GM12873 (cell line): Measurements from ENCODE around the gene VPS11.
A peak's percentile ranks its signal among the peaks of the same experiment; 100 is the strongest.

Source experiments
- TF ChIP-seq, protein P1 (sequence below): IDR thresholded peaks from 2 replicates; pipeline ENCODE4 v1.5.1; 2012; ENCODE audit warnings: low read depth, mild to moderate bottlenecking, moderate library complexity, low read length, control low read depth; ENCODE audit not compliant: insufficient read depth; ENCODE audit errors: missing control alignments

Gene VPS11

GRCh38 chr11:119052163-119052814 is 15.3 kb upstream of the VPS11 start:
- TF ChIP-seq, protein P1, sequence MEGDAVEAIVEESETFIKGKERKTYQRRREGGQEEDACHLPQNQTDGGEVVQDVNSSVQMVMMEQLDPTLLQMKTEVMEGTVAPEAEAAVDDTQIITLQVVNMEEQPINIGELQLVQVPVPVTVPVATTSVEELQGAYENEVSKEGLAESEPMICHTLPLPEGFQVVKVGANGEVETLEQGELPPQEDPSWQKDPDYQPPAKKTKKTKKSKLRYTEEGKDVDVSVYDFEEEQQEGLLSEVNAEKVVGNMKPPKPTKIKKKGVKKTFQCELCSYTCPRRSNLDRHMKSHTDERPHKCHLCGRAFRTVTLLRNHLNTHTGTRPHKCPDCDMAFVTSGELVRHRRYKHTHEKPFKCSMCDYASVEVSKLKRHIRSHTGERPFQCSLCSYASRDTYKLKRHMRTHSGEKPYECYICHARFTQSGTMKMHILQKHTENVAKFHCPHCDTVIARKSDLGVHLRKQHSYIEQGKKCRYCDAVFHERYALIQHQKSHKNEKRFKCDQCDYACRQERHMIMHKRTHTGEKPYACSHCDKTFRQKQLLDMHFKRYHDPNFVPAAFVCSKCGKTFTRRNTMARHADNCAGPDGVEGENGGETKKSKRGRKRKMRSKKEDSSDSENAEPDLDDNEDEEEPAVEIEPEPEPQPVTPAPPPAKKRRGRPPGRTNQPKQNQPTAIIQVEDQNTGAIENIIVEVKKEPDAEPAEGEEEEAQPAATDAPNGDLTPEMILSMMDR: no peak

- TF ChIP-seq, protein P1: no peak
These were observed 13.2 kb upstream of the VPS11 start for GRCh38 chr11:119054418-119054817.

- TF ChIP-seq, protein P1: peak; percentile 38
These were observed 11.7 kb upstream of the VPS11 start for GRCh38 chr11:119055901-119056300.

GRCh38 chr11:119056421-119056999 is 11.1 kb upstream of the VPS11 start:
- TF ChIP-seq, protein P1: no peak

DNA sequence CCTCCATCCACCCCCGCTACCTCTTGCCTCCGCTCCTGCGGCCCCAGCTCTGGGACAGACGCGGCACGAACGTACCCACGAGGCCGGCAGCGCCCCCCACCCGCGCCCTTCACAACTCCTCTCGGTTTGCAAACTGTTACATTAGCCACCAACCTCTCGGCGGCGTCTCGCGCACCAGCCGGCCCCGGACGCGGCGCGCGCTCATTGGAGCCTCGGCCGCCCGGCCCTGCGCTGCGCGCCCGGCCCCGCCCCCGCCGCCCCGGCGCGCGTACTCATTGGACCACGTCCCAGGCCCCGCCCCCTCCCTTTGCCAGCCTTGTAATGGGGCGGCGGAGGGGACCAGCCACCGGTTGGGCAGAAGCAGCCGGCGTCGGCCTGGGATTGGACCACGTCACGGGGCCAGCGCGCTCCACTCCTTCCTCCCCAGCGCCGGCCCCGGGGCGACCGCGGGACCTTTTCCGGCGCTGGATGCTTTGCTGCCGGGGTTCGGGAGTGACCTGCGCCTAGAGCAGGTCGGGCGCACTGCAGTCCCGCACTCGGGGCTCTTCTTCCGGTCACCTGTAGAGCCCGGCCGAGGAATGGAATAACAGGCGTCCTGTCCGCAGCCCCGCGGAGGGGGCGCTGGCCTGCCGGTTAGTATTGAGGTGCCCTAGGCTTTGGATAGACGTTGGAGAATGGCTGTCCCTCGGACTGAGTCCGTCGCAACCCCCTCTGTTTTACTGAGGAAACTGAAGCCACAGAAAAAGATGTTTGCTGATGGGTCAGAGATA is 10.4 kb upstream of the VPS11 start, which contains the start of gene HYOU1:
Gene HYOU1 (minus strand): TSS at position 206 of the 770 bp plus-strand sequence. CDS start 1,045 bp downstream, outside the sequence.
- TF ChIP-seq, protein P1: peak; percentile 26

- TF ChIP-seq, protein P1: no peak
These were observed 6.4 kb upstream of the VPS11 start for GRCh38 chr11:119061256-119061655.

- TF ChIP-seq, protein P1: no peak
These were observed 4.8 kb upstream of the VPS11 start for GRCh38 chr11:119062779-119063178.
